Activated CD8-positive, alpha-beta memory T cell treated with anti-CD3 and anti-CD28 coated beads for 48 hours (primary cell): ENCODE results near the gene BZW1.
"Not testable (repeated sequence)": the region's sequence is repeated elsewhere in the genome, so short reads cannot be mapped to it uniquely, and the experiment has no call there.

ENCODE experiments used
- DNase-seq, 3 experiments: peaks; one replicate each; pipeline ENCODE4 v3.0.0-alpha.2; 2020; ENCODE audit warnings: low read depth in 2 of 3, low spot score in 2 of 3

Gene BZW1

GRCh38 chr2:200790185-200790584 is 21.5 kb upstream of the BZW1 start:
- DNase-seq, result no peak

GRCh38 chr2:200791905-200792304 is 19.8 kb upstream of the BZW1 start:
- DNase-seq, result no peak

- DNase-seq, result no peak
These were observed 17.6 kb upstream of the BZW1 start for GRCh38 chr2:200794143-200794542.

DNA sequence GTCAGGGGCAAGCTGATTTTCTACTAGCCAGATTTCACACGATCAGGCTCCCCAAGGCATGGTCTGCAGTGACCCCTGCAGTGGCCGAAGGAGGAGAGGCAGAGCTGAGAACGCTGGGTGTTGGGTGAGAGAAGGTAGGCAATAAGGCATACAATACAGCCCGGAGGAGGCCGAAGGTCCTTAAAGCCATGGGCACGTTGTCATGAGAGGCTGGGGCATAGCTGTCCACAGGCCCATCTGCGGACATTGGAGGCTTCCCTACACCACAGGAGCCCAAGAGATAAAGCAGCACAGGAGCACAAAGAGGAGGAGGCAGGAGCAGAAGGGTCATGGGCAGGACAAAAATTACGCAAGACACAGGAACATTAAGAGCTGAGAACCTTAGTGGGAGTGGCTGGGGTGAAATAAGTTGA is 16.7 kb upstream of the BZW1 start:
- no peak for DNase-seq

- no peak for DNase-seq
These were observed 15.1 kb upstream of the BZW1 start for GRCh38 chr2:200796561-200796960.

- DNase-seq, result no peak
These were observed 14.4 kb upstream of the BZW1 start for GRCh38 chr2:200797242-200797770.

DNA sequence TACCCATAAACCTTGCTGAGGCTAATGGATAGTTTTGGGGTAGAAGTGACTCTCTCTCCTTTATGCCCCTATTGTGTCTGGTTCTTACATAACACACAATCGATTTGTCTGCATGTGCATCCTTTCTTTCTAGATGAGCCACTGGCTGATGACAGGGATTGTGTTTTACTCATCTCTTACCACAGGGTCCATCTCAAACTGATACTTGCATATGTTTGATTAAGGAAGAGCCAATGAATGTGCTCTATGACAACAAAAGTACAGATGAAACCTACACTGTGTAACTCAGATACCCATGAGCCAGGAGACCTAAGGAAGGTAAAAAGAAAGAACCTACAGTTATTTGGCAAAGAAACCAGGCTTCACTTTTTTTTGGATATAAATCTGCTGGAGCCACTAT is 13.2 kb upstream of the BZW1 start:
- DNase-seq, result no peak

DNA sequence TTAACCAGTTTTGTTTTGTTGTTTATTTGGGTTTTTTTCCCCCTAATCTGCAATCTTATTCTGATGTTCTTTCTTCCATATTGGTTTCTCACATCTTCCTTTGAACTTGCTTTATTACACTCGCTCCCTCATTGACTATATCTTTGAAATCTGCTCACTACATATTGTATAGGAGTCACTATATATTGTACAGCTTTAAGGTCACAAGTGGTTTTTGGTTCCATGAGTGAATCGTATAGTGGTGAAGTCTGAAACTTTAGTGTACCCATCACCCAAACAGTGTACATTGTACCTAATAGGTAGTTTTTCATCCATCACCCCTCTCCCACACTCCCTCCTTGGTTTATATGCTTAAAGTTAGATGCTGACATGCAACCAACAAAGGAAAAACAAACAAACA is 11.3 kb upstream of the BZW1 start:
- no peak for DNase-seq

GRCh38 chr2:200801431-200801830 is 10.3 kb upstream of the BZW1 start:
- DNase-seq, result not testable (repeated sequence)

GRCh38 chr2:200809506-200810251 is 2.0 kb upstream of the BZW1 start:
- DNase-seq, result no peak

DNA sequence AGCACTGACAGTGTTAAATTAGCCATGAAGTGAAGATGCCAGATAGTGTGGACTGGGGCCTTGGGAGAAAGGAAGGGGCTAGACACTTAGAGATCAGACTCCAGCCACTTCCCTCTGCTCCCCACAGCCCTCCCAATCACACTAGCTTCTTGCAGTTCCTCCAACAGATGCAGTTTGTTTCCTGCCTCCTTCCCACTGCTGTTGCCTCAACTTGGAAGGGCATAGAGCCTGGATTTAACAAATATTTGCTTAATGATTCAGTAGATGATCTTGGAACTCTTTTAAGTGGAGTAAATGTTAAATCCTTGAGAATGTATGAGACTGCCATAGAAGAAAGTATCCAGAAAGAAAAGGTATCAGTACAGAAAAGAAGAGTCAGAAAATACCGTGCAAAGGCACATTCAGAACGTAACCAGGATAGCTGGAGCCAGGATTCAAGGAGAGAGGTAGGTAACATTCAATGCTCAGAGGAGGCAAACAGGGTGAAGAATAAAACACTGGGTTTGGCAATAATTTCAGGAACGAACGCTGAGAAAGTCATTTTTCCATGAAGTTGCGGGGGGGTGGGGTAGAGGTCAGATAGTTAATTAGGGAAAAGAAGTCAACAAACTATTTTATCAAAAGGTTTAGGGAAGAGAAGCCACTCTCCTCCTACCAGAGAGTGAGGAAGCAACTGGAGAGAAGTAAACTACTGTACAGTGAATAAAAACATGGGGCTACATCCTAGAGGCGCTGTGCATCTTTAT is 1.3 kb upstream of the BZW1 start:
- no peak for DNase-seq

DNA sequence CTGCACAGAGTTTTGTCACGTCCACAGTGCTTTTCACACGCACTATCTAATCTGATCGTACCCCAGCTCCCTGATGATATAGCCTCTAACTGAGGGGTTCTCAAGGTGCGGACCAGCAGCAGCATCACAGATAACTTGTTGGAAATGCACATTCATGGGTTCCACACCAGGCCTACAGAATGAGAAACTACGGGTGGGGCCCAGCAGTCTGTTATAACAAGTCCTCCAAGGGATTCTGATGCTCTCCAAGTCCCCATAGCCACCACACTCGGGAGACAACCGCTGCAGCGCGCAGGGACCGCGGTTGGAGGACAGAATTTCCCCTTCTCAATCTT is 745 bp upstream of the BZW1 start:
- no peak for DNase-seq

DNA sequence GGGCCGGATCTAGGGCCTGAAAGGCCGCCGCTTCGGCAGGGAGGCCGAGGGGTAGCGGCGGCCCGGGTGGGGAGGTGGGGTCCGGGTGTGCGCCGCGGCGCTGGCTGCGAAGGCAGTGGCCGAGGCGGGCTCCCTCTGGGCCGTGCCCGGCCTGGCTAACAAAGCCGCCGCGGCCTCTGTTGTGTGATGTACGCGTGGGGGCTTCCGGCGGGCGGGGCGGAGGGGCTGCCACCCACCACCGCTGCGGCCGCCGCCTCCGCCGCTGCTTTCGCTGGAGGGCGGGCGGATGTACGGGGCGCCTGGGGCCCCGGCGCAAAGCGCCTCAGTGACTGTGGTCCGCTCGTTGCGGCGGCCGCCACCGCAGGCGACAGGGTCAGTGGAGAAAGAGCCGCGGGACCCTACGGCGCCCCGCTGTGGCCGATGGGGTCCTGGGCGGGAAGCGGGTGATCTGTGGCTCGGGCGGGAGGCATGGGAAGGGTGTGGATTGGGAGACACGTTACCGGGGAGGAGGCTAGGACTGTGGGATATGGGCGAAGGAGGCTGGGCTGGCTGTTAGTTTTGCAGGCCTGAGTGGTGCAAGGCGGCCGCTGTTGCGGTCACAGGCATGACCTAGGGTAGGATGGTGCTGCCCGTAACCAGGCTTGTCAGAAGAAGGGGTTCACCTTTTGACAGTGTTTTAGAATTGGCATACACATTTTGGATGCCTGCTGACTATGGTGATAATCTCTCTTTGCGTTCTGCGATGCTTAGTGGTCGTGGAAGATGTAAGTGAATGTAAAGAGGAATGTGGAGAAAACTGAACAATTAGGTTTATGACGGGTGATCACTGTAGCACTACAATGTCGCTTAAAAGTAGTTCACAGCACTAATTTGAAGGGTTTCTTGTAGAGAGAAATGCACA is 662 bp downstream of the BZW1 start:
- peak; percentile 35 to 54 (median 50) for DNase-seq

DNA sequence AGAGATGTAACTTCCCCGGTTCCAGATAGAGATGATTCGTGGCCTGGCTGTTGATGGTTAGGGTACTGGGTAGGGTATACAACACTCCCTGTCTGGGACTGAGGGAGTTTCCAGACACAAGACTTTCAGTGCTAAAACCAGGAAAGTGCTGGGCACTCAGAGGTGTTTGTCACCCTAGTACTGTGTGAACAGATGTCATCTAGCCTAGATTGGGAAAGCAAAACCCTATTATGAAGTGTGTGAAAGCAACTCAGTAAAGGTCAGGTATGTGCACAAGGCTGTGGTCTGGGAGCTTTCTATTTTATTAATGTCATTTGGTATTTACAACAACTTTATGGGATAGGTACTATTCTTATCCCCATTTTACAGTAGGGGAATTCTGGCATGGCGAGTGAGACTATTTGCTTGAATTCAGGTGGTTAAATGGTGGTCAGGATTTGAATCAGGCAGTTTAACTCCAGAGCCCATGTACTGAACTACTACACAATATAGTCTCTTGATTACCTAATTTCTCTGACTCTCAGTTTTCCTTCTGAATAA is 2.6 kb downstream of the BZW1 start:
- no peak for DNase-seq

- DNase-seq, result no peak
These were observed 3.2 kb downstream of the BZW1 start for GRCh38 chr2:200814917-200815316.

DNA sequence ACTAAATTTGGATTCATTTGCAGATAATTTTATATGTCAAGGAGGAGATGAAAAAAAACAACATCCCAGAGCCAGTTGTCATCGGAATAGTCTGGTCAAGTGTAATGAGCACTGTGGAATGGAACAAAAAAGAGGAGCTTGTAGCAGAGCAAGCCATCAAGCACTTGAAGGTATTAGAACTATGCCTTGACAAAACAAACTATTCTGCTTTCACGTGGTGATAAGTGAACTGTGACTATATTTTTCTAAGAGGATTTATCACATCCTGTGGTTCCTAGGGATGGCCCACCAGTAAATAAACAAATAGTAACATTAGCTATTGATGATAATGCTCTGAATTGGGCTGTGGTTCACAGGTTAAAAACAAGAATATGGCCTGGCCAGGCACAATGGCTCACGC is 7.0 kb downstream of the BZW1 start:
- not testable (repeated sequence) for DNase-seq

DNA sequence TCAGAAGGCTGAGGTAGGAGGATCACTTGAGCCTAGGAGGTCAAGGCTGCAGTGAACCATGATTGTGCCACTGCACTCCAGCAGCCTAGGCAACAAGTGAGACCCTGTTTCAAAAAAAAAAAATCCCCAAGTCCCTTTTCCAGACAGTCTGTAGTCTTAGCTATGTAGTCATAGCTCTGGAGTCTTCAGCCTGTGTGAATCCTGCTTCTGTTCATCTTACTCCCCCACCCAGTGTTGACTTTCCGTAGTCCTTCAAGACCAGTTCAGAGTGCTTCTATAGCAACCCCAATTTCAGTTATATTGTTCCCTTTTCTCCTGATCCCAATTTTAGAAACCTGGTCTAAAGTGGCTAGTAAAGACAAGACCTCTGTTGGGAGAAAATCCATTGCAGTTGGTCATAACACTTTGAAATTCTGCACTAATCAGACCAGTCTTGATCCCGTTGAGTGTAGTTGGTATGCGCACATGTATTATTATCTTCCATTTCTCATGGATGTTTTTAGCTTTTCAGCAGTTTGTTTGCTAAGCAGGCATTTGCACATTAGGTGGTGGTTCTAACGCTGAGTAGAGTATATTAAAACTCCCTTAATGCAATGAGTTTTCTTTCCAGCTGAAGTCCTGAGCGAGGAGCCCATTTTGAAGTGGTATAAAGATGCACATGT is 9.0 kb downstream of the BZW1 start:
- no peak for DNase-seq

DNA sequence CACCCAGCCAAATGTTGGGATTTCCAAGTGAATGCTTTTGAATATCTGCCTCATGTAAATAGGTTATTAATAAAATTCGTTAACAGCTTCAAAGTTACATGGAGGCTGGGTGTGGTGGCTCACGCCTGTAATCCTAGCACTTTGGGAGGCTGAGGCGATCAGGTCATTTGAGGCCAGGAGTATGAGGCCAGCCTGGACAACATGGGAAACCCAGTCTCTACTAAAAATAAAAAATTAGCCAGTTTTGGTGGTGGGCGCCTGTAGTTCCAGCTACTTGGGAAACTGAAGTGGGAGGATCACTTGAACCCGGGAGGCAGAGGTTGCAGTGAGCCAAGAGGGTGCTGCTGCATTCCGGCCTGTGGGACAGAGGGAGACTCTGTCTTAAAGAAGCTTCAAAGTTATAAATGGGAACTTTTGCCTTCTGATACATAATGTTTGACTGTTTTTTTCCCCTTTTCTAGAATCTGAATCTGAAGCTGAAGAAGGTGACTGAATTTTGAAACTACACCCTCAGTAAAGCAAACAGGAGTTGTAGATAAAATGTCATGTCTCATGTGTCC is 10.1 kb downstream of the BZW1 start:
- DNase-seq, result no peak

- no peak for DNase-seq
These were observed 16.4 kb downstream of the BZW1 start for GRCh38 chr2:200828104-200828503.

GRCh38 chr2:200828572-200829257 is 17.0 kb downstream of the BZW1 start:
- DNase-seq, result no peak
